Mesenteric fat pad (tissue), 1 donor: ENCODE results near the gene PCAT6. TPM values are rescaled to one million over a fixed set of nuclear protein-coding genes. Genes with fewer than 3 reads are reported as not detected.
"Not testable (repeated sequence)": the region's sequence is repeated elsewhere in the genome, so short reads cannot be mapped to it uniquely, and the experiment has no call there.

ENCODE experiments used
- DNase-seq: peaks from one replicate; pipeline ENCODE4 v3.0.0-alpha.2; 2020; ENCODE audit warnings: low spot score
- long read RNA-seq: library from polyadenylated mRNA; unstranded; transcript quantifications from one replicate; pipeline ENCODE4 v2.0.0, GENCODE V29; 2020
- total RNA-seq: library from RNA; stranded (reverse); fragmentation: NEBNext Ultra II Directional; extraction: Animal tissue kit (Norgen Biotek cat#: 25700); gene quantifications from one replicate; pipeline ENCODE4 v1.2.1, GENCODE V29; 2021
- donor health status: DM: yes; HTN: yes; CAD: no.

PCAT6 gene
- total RNA-seq: 1.2 TPM
- long read RNA-seq: 0 reads

DNA sequence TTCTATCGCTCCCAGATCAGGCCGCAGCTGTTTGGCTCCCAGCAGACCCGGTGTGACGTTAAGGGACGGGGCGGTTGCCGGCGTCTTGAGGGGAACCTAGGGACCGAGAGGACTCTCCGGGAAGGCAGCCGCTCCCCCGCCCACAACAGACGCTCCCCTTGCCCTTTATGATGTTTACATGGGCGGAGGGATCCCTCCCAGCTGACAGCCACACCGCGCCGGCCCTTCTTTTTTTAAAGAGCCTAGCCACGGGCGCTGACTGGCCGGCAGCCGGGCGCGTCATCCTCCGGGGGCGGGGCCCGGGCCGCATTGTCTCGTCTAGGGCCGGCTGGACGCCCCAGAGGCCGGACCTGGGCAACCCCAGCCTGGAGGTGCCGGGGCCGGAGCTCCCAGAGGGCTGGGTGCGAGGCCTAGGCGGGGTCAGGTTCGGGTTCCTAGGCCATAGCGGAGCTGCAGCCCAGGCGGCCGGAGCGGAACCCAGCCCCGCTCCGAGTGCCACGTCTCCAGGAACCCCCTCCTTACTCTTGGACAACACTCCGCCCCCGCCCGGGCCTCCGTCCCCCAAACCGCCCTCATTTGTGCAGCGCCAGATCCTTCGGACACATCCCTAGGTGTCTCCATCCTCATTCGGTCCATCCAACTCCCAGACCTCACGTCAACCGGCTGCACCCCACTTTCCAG, at the start of gene PCAT6:
Gene PCAT6 (plus strand): TSS at position 340 of the 681 bp plus-strand sequence.
- peak; percentile 98 for DNase-seq

DNA sequence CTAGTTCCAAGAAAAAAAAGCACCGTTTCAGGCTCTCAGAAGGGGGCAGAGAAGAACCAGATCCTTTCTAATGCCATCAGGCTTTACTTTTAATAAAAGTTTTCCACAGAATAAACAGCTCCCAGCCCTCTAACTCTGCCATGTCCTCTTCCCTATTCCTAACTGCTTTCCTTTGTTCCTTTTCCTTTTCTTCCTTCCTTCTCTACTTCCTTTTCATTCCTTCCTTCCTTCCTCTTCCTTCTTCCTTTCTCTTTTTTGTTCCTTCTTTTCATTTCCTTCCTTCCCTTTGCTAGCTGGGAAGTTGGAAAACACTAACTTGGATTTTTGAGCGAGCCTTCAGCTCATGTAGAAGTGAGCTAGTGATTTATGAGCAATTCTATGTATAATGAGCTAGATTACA, 48.7 kb upstream of the PCAT6 start:
- no peak for DNase-seq

DNA sequence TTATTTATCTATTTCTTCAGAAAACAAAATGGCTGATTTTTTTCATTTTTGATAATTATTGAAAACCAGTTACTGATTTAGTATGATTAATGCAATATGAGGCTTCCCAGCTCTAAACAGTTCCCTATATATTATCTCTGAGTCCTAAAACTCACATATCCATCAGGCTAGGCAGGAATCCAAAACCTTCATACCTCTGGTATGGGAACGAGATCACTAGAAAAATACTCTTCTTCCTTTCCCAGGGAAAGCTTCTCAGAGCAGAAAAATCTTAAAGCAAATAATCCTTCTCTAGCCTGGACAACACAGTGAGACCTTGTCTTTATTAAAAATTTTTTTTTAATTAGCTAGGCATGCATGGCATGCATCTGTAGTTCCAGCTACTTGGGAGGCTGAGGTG, 45.0 kb upstream of the PCAT6 start:
- DNase-seq: no peak

DNA sequence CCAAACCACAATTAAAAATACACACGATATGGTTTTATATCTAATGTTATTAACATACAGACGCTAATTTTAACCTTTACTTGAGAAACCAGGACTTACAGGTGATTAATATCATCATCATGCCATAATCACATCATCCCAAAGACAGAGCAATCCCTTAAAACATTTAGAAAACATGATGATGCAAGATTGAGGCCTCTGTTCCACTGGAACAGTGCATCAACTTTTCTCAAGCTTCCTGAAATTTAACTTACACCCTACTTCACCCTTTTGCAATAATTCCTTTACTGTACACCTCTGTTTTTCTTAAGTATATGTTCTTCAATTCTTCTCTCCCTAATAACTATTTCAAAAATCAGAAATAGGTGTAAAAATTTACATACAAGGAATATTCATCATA, 40.6 kb upstream of the PCAT6 start:
- no peak for DNase-seq

DNA sequence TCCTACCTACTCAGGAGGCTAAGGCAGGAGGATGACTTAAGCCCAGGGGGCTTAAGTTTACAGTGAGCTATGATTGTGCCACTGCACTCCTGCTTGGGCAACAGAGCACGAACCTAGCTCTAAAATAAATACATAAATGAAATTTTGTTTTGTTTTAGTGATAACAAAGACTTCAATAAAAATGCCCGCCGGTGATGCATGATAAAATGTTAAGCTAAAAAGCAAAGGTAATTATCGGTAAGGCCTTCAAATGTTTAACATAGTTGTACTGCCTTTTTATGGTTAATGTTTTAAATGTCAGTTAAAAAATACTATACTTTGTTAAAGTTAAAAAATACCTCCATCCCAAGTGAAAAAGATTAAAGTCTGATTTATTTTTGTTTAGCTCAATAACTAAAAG, 29.6 kb upstream of the PCAT6 start:
- DNase-seq: no peak

DNA sequence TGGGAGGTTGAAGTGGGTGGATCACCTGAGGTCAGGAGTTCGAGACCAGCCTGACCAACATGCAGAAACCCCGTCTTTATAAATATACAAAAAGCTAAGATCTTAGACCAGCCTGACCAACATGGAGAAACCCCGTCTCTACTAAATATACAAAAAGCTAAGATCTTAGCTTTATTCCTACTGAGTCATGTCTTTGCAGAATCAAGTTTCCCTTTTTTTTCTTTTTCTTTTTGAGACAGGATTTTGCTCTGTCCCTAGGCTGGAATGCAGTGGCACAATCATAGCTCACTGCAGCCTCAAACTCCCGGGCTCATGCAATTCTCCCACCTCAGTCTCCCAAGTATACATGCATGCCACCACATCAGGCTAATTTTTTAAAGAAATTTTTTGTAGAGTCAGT, 23.9 kb upstream of the PCAT6 start:
- no peak for DNase-seq

DNA sequence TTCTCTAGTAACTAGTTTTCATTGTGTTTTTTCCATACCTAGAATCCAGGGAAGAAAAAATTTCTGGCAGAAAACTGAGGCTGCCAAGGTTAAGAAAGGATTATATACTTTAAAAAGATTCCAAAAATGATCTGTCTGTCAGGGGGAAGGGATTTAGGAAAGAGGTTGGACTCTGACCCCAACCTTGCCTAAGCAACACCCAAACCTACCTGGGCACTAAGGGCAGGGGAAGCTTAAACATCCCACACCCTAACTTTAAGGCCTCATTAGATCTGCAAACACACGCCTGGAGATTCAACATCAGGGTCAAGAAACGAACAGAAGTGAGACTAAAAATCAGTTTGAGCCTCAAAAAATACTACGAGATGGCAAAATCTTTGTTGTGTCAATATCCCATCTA, 22.0 kb upstream of the PCAT6 start:
- no peak for DNase-seq

DNA sequence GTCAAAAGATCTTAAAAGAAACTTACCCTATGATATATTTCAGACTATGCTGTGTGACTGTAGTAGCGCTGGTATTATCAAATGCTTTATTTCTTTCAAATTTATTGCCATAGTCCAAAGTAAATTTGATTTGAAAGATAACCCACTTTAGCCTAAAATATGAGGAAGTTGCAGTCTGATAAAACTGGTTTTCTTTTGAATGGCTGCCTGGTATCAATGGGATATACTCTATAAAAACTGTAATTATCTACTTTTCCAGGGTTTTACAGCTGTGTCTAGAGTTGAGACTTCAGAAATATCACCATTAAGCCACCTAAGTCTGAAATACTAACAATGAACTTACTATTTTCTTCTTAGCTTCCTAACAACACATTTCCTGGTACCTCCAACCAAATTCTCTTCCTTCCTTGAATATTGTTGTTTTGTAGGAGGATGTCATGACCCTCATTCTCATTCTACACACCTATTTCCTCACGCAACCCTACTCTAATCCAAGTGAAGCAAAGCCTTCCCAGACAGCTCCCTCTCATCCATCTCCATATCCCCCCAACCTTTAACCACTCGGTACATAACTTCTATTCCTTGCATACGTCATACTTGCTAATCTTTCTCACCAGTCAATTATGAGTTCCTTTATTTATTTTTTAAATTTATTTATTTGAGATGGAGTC, 19.5 kb upstream of the PCAT6 start:
- no peak for DNase-seq

DNA sequence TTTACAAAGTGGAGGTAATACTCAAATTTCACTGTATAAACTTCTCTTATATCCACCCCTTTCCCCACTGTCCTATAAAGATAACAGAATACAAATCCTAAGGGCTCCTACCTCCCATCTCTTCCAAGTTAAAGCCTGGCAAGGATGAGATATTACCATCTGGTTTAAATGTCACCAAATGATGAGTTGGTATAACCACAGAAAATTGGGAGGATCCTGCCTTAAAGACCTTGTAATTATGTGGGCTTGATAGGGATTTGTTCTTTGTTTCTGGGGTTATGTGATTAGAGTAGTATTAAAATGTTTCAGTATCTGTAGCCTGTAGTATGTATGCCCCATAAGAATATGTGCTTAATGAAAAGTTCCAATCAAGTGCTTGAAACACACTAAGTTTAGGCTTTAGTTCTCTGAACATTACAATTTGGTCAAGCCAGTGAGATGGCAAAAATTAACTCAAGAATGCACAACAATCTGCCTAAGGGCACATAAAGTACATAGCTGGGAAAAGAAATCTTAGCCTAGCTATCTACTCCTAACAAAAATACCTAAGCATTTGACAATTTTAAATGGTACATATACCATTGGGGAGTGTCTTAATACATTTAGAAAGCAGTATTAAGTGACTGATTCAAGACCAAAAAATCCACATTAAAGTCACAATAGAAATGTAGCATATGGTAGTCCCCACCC, 16.6 kb upstream of the PCAT6 start:
- DNase-seq: no peak

DNA sequence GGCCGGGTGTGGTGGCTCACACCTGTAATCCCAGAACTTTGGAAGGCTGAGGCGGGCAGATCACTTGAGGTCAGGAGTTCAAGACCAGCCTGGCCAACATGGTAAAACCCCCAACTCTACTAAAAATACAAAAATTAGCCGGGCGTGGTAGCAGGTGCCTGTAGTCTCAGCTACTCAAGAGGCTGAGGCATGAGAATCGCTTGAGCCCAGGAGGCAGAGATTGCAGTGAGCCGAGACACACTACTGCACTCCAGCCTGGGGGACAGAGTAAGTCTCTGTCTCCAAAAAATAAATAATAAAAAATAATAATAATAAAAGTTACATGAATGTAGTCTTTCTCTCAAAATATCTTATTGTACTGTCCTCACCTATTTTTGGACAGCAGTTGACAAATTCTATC, 15.8 kb upstream of the PCAT6 start:
- not testable (repeated sequence) for DNase-seq

DNA sequence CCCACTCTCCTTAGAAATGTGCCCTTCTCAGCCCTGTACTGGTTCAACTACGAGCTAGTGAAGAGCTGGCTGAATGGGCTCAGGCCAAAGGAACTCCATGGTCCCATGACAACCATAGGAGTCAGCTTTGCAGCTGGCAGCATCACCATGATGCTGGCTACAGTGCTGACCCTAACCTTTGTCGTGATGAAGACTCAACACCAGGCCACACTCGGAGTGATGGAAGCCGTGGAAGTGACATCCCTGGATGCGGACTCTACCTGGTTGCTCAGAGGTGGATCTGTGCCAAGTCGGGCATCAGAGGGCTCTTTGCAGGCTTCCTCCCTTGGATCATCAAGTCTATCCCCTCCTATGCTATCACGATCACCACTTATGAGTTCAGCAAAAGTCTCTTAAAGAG, 14.1 kb upstream of the PCAT6 start:
- no peak for DNase-seq

DNA sequence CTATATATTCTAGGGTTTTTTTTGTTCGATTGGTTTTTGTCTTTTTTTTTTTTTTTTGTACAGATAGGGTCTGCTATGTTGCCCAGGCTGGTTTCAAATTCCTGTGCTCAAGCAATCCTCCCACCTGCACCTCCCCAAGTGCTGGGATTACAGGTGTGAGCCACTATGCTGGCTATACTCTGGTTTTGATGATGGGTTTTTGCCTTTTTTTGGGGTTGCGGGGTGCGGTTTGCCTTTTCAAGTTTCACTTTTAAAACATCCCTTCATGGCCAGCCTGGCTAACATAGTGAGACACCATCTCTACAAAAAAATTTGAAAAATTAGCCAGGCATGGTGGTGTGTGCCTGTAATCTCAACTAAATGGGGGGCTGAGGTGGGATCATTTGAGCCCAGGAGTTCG, 12.5 kb upstream of the PCAT6 start:
- DNase-seq: no peak

DNA sequence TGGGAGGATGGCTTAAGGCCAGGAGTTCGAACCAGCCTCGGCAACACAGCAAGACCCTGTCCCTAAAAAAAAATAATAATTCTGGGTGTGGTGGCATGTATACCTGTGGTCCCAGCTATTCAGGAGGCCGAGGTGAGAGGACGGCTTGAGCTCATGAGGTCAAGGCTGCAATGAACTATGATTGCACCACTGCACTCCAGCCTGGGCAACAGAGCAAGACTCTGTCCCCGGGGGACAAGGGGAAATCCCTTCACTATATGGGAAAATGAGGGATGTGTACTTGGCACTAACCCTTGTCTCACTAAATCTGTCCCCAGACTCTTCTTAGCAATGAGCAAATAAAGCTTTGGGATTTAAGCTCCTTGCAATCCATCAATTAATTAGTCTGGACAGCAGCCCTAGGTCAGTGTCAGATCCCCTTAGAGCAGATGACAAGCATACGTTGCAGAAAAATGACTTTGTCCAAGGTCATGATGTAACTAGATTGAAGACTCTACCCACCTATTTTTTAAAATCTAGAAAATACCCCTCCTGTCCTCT, 11.9 kb upstream of the PCAT6 start:
- DNase-seq: no peak

DNA sequence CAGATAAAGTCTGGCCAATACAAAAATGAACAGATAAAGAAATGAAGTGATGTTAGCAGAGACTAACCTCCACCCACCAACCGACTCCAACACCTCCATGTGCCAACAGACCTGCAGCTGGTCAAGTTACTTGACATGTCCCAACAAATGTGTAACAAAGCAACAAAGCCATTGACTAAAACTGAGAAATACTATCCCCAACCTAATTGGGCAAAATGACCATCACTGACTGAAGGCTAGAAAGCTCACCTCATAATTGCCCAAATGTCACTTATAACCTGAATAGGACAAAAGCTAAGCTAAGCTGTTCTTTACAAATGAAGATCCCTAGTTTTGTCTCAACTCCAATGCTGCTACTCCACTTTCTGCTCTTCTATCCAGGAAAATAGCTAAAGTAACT, 10.0 kb upstream of the PCAT6 start:
- DNase-seq: no peak

DNA sequence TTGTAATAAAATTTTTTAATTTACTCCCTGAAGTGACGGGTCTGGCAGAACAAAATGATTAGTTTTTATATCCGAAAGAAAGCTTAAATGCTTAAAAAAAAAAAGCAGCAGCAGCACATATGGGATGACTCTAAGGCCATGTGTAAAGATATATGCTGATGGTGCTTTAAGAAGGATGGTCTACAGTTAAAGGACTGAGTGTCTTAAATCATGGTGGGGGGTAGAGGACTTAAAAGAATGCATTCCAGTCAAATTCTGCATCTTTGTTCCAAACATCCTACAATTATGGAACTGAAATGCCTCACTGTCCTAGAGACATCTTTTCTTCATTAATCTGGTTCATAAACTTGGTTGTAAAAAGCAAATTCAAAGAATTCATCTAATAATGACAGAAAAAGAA, 9.6 kb upstream of the PCAT6 start:
- no peak for DNase-seq

DNA sequence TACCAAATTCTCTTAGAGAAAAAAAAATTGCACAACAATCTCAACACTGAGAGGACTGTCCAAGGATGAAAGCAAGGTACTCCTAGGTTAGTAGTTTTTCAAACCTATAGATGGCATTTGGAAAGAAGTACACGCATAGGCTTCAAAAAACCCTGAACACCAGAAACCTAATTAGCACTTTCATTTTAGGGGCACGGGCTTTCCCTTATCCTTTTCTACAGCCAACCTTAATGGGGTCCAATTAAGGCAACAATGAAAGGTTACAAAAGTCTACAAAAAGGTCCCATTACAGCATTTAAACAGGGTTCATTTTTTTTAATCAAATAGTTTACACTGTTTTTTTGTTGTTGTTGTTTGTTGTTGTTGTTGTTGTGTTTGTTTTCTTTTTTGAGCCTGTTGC, 8.7 kb upstream of the PCAT6 start:
- no peak for DNase-seq

DNA sequence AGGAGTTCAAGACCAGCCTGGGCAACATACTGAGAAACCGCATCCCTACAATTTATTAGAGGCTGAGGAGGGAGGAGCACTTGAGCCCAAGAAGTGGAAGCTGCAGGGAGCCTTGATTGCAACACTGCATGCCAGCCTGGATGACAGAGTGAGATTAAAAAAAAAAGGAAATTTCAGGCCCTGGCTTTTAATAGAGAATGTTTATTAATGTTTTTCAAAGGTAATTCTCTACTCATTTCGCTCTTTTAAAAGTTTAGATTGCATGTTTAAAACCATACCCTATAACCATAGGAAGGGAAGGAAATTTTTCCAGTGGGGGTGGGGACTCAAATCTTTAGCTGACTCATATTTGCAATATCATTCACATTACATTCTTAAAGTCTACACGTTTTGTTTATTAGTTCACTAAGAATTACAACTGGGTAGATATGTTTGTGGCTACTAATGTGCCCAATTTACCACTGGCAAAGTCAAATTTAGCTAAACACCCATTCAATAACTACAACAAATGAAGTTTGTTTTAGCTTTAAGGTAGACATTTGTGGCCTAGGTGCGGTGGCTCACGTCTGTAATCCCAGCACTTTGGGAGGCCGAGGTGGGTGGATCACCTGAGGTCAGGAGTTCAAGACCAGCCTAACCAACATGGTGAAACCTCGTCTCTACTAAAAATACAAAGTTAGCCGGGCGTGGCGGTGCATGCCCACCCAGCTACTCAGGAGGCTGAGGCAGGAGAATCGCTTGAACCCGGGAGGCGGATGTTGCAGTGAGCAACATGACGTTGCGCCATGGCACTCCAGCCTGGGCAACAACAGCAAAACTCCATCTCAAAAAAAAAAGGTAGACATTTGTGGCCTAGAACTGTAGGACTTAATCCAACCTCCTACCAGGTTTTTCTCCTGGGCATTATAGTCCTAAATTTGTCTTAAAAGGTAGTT, 7.5 kb upstream of the PCAT6 start:
- DNase-seq: no peak

DNA sequence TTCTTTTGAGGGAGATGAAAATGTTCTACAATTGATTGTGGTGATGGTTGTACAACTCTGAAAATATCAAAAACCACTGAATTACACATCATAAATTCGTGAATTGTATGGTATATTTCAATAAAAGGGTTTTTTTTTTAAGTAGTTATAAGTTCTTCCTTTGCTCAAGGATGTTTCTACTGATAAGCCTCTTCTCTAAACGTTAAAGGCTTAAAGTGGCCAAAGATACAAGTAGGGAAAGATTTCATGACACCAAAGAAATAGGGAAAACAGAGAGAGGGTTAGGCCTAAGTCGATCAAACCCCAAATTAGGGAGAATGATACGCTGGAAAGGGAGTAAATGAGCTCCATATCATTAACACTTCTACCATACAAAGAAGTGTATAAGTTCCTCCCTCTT, 6.6 kb upstream of the PCAT6 start:
- no peak for DNase-seq

DNA sequence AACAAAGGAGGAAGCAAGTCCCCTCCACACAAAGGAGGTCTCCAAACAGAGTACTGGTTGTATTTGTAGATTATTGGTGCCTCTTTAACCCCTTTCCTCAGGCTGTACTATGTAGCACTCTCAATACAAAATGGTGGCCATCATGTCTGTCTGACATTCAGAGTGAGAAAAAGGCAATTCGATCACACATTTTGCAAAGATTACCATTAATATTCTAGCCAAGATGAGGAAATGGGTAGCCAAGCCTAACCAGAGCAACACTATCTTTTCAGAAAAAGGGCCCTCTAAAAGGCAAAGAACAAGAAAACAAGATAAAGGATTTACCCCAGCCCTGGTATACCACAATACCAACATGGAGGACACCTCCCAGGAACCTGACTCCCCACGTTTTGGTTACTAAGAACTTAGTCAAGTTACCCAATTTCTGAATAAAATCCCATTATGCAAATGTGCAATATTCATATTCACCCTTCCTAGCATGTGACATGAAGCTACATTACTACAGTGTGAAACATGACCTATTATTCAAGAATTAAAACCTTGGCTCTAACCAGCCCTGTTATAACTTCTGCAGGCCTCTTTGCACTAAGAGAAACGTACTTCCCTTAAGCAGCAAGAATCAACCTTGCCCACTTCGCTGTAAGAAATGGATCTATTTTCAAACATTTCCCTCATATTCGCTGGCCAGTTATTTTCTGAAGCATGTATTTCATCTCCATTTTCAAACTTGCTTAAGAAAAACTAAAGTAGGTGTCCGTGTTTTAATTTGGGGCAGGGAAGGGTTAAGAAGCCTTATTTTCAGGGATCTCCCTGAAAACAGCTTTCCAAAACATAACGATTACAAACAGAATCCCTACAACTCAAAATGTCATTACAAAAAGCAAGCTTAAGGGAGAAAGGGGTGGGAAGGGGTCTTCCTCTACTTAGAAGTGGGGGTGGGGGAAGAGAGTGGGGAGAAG, 4.6 kb upstream of the PCAT6 start:
- DNase-seq: no peak

DNA sequence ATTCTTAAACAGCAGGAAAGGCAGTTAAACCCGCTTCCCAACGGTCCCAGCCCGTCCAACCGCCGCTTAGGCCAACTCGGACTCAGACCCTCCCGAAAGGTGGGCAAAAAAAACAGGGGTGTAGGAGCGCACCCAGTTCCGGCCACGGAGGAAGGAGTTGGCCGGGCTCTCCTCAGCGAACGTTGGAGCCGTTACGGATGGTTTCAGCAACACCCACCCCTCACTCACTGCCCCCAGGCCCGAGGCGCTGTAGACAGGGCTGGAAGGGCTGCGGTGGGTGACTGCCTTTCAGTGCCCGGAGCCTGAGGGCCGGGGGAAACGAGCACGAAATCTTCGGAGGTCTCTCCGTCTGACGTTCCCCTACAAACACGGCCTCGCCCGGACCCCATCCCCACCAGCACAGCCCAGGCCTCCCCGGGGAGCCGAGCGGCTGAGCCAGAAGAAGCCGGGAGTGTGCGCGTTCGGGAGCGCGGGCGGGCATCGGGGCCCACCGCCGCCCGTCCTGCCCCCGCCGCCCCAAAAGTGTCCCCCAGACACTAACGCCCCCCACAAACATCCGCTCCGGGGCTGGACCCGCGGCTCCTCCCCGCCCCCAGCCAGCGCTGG, 3.8 kb upstream of the PCAT6 start:
- no peak for DNase-seq
